GM12892 (cell line): ENCODE measurements around the gene TPM3.

Experiments
- DNase-seq: peaks from one replicate; pipeline ENCODE4 v3.0.0; 2011; ENCODE audit not compliant: insufficient read length
- FAIRE-seq: peaks from 2 replicates; lab custom pipeline; 2011; peaks lifted over from hg19 to GRCh38; lab: Jason Lieb, UNC
- POLR2A ChIP-seq: IDR thresholded peaks from 2 replicates; pipeline ENCODE4 v1.6.1; 2011; ENCODE audit warnings: low read depth, low read length, control low read depth
- POLR2AphosphoS5 ChIP-seq: IDR thresholded peaks from 2 replicates; pipeline ENCODE4 v1.6.1; 2011; ENCODE audit warnings: low read depth, low read length, control low read depth
- TAF1 ChIP-seq: IDR thresholded peaks from 2 replicates; pipeline ENCODE4 v1.6.1; 2011; ENCODE audit warnings: low read depth, mild to moderate bottlenecking, control low read depth, low read length, borderline replicate concordance

TPM3 gene

DNA sequence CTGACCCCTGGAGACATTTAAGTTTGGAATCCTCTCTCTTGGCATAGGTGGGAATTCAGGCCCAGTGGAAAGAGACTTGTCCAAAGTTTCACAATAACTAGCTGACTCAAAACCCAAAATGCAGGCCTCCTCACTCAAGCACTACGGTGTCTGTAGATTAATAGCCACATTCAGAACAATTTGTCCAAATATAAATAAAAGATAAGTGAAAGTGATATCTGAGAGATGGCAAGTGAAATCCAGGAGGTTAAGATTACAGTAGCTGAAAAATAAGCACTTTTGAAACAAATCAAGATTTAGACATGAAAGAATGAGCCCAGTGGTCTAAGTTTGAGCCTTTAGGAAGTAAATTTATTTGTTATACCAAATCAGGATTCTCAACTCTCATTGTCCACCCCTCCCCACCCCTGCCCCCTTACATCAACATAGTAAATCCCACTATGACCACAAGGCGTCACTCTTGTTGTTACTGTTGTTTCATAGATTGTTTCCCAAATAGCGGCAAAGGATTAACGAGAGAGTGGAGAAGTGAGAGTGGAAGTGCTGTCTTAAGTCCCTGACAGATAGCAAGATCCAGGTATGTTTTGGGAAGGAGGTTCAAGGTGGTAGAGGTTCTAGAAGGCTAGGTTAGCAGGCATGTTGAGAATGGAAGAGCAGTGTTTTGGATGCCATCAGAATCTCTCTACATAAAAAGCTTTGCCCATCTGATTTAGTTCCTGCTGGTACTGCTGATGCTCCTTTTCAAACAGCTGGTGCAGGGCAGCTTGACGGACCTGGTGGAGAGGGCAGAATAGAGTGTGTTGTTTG lies 7.1 kb upstream of the TPM3 start:
- DNase-seq (no peak), FAIRE-seq (peak; percentile 82)
- no peak for TF ChIP-seq POLR2A
- no peak for TF ChIP-seq POLR2AphosphoS5
- TF ChIP-seq TAF1 = no peak

DNA sequence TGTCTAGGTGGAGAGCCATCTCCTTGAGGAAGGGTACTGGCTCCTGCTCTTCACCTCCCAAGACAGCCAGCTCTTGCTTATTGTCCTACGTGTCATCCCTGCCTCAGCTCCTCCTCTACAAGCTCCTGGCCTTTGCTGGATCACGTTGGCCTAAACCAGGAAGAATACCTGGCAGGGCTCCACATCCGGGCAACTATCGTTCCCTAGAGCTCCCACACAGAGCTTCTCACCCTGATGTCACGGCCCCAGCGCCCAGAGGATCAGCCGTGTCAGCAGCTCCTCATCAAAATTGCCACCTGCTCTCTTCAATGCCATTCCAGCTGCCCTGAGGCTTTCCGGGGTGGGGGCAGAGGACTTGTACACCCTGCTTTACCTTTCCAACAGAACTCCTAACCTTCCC lies 1.9 kb upstream of the TPM3 start:
- TF ChIP-seq TAF1 = no peak
- no peak for TF ChIP-seq POLR2AphosphoS5
- no peak for TF ChIP-seq POLR2A
- no peak for FAIRE-seq
- no peak for DNase-seq

DNA sequence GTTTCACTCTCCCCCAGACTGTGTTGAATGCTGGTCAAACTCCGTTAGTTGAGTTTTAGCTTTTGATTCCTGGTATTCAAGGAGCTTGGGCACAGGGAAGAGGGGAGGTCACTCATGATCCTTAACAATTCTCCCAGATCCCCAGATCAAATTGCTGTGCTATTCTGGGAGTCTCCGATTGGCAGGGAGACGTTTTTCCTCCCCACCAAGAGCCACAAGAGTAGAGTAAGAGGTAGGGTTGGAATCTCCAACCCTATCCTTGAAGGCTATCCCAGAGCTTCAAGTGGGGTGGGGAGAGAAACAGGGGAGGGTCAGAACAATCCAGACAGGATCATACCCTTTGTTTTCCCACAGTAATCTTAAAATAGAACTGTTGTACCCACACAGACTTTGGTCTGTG lies 576 bp upstream of the TPM3 start:
- no peak for TF ChIP-seq POLR2A
- TF ChIP-seq TAF1 = no peak
- no peak for TF ChIP-seq POLR2AphosphoS5
- no peak for FAIRE-seq
- no peak for DNase-seq

DNA sequence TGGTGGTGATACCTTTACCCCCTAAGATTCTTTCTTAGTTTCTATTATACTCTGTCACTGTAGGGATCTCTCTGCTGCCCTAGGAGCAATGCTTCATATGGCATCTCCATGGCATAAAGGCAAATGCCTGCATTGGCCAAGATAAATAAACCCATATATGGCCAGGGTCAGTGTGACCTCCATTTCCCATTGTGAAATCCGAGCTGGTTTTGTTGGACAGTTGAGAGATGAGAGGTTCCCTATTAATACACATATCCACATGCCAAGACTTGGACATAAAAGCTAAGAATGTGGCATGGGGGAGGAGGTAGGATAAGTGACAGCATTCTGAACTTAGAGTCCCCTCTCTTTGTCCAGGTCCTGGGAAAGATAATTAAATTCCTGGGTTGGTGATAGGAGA lies 1.4 kb downstream of the TPM3 start:
- DNase-seq (no peak), FAIRE-seq (no peak)

DNA sequence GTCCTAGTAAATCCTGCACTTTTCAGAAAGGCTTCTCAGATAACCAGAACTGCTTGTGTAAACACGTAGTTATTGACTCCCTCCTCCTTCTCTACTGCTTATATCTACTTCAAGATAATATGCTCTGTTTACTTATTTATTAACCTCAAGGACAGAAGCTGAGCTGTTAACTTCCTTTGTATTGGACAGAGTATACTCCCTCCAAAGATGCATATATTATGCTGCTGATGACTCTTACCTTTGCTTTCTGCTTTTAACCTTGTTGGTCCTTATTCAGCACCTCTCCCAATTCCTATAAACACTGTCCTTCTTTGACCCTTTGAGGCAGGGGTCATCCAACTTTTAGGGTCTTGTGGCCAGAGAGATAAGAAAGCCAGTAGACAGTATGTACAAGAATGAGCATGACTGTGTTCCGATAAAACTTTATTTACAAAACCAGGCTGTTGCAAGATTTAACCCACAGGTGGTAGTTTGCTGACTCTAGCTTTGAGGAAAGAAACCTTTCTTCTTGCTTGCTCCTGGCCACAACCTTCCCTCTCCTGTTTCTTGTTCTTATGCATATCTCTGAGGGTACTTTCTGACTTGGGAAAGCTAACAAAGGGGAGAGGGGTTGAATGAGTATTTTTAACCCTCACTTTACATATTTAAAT lies 4.9 kb downstream of the TPM3 start:
- FAIRE-seq (no peak), DNase-seq (no peak)
- TF ChIP-seq POLR2A (no peak), TAF1 (no peak), POLR2AphosphoS5 (no peak)

More for the DNA sequence above, 1.4 kb downstream of the TPM3 start:
- TF ChIP-seq POLR2AphosphoS5 (no peak), POLR2A (no peak), TAF1 (no peak)

DNA sequence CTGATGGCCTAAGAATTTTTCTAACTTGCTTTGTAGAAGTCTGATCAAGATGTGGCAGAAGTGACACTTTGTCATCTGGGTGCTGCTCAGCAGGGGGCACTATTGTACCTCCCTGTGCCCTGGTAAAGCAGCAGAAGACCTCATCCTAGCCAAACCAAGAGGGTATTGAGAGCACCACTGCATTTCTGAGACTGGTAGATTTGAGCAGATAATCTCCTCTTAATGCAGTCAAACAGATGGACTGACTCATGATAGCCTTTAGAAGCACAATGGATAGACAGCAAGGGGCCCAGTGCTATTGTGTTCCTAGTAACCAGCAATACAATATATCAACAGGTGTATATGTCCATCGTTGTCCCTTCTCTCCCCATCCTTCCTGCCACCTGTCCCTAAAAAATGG lies 5.7 kb downstream of the TPM3 start:
- DNase-seq (peak; percentile 38), FAIRE-seq (no peak)
- no peak for TF ChIP-seq POLR2A

DNA sequence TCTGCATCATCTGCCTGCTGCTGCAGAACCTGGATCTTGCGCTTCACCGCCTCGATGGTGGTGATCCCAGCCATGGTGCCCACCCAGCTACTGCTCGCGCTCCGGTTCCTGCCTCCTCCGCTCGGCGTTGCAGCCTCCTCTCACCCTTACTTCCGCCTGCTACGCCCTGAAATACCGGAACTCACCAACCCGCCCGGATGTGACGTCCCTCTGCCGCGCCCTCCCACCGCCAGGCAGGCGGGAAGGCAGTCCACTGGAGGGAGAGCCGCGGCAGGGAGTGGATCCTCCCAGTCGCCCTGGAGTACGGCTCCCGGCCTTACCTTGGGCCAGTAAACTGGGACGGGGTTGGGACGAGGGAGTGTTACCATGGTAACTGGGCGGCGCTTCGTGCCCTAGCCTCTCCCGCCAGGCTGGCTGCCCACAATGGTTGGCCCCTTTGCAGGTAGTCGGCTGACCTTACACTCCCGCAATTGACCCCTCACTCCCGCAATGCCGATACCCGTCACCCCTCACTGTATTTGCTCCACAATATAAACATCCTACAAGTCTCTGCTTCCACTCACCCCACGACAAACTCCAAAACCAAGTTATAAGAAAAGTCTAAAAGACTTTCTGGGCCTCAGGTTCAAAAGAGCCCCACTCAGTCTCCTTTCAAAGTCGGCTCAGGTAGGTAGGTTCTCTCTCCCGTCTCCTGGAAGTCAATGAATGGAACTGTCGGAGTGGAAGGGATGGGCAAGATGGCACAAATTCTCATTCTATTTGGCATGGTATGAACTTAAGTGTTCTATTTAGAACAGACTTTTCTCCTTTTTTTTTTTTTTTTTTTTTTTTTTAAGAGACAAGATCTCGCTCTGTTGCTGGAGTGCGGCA lies 8.6 kb downstream of the TPM3 start:
- peak; percentile 94 for FAIRE-seq
- peak; percentile 96 for DNase-seq
- TF ChIP-seq POLR2AphosphoS5 (peak; percentile 96), TAF1 (peak; percentile 90), POLR2A (peak; percentile 97)

DNA sequence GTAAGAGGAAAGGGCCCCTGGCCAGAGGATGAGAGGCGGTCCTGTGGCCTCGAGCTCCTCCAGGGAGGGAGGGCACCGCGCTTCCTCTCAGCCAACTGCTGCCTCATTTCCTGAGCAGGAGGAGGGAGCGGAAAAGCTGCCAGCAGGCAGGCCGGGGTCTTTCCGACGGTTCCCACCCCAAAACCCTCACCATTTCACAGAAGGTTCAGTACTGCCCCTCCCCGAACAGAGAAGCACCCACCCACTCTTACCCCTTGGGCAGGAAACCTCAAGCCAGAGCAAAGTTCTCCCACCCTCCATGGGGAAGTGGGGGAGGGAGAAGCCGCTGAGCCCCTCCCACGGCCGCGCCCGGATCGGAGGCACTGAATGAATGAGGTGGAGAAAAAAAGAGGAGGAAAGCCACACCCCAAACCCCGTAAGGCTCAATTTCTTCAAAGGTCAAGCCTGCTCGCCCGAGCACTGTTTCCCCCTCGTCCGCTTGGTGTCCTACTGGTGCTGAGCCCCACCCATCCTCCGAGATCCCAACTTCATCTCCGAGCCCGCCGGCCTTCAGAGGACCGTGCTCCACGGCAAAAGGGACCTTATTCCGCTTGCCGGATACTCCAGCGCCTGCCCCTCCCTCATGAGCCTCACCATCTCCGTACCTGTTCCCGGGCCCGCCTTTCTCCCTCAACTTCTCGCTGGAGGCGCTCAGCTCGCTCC lies 9.4 kb downstream of the TPM3 start:
- FAIRE-seq (peak; percentile 81), DNase-seq (peak; percentile 62)
- TF ChIP-seq TAF1 (no peak), POLR2AphosphoS5 (no peak), POLR2A (no peak)

DNA sequence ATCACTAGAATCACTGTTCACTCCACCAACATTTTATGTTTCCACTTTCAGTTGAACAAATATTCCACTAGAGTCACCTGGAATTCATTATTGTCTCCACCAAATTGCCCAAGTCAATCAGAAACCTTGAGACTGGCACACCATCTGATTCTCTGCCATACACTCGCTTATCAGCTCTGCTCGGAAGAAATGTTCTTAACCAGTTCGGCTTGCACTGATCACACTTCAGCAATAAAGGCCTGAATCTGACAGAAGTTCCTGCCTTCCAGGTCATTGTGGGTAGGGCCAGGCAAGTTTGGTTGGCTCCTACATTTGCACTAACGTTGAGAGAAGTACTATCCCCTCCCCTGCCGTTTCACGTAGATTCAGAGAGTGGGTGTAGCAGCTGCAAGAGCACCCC lies 10.0 kb downstream of the TPM3 start:
- FAIRE-seq (no peak), DNase-seq (no peak)
- no peak for TF ChIP-seq TAF1
- no peak for TF ChIP-seq POLR2A
- TF ChIP-seq POLR2AphosphoS5 = no peak

DNA sequence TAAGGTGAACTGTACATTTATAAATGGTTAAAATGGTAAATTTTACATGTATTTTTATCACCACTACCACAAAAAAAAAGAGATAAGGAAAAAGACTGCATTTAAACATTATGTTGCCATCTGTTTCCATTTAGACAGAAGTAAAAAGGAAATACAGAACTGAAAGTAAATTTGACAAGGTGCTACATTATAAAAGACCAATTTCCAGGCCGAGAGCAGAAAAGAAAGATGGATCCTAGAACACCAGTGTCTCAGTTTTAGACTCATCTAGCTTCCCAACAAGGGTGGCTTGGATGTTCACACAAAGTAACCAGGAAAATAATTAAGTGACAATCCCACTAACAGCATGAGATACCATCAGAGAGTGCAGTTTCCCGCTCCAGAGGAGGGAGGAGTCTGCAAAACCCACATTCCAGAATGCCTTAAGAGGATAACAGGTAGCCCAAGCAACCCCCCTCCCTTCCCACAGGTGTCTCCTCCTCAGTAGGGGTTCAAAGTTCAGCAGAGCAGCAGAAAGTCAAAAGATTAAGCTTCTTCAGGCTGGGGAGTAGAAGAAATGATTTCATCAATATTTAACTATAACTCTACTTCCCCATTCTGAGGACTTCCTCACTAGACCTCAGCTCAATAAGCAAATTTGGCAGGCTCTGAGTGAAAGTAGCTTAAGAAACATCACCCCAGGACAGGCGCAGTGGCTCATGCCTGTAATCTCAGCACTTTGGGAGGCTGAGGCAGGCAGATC lies 11.8 kb downstream of the TPM3 start:
- no peak for TF ChIP-seq POLR2AphosphoS5
- TF ChIP-seq TAF1 = no peak
- no peak for TF ChIP-seq POLR2A
- no peak for DNase-seq
- FAIRE-seq = no peak
